Cardiac septum (tissue), 1 donor: Measurements from ENCODE around the gene GCK. TPM values are rescaled to one million over a fixed set of nuclear protein-coding genes. Genes with fewer than 3 reads are reported as not detected.

Experiments
- DNase-seq: peaks from one replicate; pipeline ENCODE4 v3.0.0-alpha.2; 2020; ENCODE audit warnings: low spot score
- intact Hi-C: fragments of 100-400 bp; cut with DNase I; formaldehyde crosslinking; loops from one replicate; pipeline ENCODE4 v1.14.0; 2022
- total RNA-seq: library from RNA; stranded (reverse); fragmentation: NEBNext Ultra II Directional; extraction: Animal tissue kit (Norgen Biotek cat#: 25700); gene quantifications from one replicate; pipeline ENCODE4 v1.2.1, GENCODE V29; 2021
- donor health status: DM: no; HTN: no; CAD: no.

The GCK gene
- total RNA-seq, 1 donor from 2014 or later, result 3.7 TPM

GRCh38 chr7:44103923-44104859, 85.0 kb downstream of the GCK start, which contains the start of gene AEBP1:
Gene AEBP1 (plus strand): TSS chr7:44104345. CDS start chr7:44104666, 321 bp downstream.
- DNase-seq, result no peak
- intact Hi-C loops, result loop anchor here (2.0 kb wide), 1 partner anchor 15 kb away; no protein-coding TSS in a partner anchor

GRCh38 chr7:44103566-44103922, 85.7 kb downstream of the GCK start:
- intact Hi-C loops, result loop anchor here (2.0 kb wide), 1 partner anchor 15 kb away; no protein-coding TSS in a partner anchor
- no peak for DNase-seq

GRCh38 chr7:44102846-44103565, 86.2 kb downstream of the GCK start:
- no peak for DNase-seq
- intact Hi-C loops, result loop anchor here (2.0 kb wide), 1 partner anchor 14 kb away; no protein-coding TSS in a partner anchor

DNA sequence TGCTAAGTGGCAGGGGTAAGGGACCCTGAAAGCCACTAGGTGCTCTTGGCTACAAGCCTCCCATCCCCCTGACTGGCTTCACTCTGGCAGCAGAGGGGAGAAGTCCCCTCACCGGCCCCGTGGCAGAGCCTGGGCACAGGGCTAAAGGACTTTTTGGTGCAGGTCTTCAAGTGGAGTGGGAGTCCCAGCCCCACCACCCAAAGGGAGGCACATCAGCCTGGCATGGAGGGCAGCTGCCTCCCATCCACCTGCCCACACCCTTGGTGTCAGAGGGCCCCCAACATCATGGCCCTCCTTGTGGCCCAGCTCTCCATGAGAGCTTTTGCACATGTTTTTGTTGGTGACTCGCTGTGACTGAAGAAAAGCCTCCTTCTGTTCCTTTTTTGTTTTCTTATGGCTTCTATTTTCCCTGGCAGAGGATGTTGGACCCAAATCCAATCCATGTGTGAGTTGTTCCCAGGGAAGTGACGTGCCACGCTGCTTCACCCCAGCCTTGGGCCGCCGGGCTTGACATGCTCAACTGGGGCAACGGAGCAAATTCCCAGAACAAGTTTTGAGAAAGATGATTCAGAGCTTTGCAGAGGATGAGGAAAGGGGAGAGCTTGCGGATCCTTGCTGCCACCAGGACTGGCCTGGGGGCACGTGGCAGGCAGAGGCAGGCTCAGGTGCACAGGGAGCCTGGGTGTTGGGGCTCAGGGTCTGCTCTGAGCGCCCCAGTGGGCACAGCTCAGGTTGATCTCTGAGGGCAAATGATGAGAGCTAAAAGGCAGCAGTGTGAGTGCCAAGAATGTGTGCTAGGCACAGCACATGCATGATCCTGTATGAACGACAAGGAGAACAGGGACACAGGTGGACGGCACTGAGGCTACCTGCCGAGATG, 87.0 kb downstream of the GCK start:
- intact Hi-C loops, result loop anchor here (2.0 kb wide), 1 partner anchor 13 kb away; no protein-coding TSS in a partner anchor
- DNase-seq, result no peak

DNA sequence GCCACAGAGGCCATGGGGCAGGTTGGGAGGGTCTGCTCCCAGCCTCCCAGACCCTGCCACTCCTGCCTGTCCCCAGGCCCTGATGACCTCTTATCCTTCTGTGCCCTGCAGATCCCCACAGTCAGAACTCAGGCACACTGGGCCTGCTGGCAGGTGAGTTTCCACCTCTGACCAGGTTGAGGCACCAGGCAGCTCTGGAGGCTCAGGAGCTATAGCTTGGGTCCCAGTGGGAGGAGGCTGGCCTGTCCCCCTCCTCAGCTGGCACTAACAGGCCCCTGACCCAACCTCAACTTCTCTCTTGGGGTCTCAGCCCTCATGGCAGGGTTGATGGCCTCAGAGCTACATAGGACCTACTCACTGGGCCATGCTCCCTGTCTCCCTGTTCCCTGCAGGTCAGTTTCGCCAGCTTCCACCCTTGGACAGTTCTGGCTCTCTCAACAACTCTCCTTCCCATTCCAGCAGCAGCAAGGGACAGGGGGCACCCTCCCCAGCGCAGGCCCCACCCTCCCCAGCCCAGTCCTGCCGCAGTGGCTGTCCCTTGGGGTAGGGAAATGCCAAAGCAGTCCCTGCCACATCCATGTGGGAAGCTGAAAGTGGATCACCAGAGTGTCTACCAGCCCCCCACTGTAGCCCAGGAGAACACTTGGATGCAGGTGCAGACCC, 87.8 kb downstream of the GCK start:
- DNase-seq, result no peak
- intact Hi-C loops, result no loop called here

- DNase-seq, result no peak
- intact Hi-C loops, result no loop called here
These were observed 88.6 kb downstream of the GCK start for GRCh38 chr7:44100458-44101302.

DNA sequence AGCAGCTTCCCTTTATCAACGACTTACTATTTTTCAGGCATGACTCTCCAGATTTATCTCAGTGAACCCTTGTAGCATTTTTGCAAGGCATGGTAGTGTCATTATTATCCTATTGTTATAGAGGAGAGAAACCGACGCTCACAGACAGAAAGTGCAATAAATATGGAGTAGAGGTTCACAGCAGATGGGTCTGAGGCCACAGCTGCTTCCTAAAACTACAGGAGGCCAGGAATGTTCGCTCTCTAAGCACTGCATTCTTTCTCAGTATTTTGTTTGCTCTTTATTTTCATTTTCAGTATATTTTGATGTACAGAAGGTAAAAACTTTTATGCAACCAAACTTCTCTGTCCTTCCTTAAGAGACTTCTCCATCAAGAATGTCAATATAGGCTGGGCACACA, 89.6 kb downstream of the GCK start:
- intact Hi-C loops, result no loop called here
- DNase-seq, result no peak

DNA sequence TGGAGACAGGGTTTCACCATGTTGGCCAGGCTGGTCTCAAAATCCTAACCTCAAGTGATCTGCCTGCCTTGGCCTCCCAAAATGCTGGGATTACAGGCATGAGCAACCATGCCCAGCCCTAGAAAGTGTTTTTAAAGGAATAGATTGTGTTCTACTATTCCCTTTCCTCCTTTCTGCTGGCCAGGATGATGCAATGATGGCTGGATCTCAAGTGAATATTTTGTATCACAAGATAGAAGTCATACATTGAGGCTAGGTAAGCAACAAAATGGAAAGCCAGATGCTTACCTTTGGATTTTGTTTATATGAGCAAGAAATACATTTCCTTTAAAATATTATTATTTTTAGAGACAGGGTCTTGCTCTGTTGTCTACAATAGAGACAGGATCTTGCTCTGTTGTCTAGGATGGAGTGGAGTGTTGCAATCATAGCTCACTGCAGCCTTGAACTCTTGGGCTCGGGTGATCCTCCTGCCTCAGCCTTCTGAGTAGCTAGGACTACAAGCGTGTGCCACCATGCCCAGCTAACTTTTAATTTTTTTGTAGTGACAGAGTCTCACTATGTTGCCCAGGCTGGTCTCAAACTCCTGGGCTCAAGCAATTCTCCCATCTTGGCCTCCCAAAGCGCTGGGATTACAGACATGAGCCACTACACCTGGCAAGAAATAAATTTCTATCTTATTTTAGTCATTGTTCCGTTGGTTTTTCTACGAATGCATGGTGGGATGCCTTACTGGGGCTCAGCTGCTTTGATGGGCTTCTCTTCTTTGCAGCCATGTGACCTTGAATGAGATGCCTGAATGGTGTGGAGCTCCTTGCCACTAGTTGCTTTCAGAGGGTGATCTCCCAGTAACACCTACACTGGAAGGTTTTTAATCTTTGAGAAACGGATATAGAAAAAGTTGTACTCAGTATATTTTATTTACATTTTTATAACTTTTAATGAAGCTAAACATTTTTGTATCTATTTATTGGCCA, 90.9 kb downstream of the GCK start:
- intact Hi-C loops, result no loop called here
- no peak for DNase-seq

DNA sequence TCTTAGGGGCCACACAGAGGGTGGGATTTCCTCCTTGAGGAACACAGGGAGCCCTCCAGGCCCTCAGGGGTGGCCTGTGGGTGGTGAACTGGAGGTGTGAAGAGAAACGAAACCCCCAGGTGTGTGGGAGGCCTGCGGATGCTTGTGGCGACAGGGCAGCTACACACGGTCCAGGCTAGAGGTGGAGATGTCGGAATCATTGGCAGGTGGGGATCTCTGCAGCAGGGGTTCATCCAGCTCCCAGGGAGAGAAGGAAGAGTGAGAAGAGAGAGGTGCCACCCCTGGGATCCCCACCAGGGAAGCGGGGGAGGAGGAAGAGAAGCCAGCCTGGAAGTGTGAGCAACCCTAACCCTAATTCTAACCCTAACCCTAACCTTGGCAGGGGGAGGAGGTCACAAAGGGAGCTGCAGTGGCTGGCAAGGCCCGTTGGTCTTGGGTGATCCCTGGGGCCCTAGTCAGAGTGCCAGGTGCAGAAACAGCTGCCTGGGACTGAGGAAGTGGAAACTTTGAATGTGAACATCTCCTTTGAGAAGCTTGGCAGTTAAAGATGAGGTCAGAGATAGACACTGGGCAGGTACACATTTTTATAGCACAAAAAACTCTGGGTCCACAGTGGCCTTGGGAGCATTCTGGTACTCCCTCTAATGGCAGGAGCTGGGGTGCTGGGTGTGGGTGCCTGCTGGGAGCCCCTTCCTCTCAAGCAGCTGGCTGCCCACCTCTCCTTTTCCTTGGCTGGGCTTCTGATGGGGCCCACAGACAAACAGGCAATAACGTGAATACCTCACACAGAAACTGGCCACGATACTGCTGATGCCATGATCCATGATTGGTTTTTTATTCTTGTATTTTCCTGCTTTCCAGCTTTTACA, 91.9 kb downstream of the GCK start:
- intact Hi-C loops, result no loop called here
- no peak for DNase-seq

DNA sequence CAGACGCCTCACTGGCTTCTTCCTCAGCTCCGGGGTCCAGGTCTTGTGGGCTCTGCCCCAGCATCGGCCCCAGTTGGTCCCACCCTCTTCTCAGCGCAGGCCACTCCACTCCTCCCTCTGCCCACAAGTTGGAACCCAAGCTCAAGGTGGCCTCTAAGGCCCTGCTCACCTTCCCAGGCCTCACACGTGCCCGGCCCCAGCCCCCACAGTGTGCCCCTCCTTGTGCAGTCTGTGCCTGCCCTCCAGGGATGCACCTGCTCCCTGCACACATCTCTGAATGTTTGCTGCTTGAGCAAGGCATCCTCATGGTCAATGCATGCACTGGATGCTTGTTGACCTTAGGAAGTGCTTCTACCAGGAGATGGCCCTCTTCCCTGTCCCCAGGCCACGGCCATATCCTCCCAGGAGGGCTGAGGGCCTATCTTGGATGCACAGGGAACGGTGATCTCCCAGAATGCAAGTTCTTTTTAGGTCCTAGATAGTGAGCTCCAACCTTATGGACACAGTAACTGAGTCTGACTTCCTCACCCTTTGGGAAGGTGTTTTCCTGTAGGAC, 92.8 kb downstream of the GCK start:
- intact Hi-C loops, result no loop called here

DNA sequence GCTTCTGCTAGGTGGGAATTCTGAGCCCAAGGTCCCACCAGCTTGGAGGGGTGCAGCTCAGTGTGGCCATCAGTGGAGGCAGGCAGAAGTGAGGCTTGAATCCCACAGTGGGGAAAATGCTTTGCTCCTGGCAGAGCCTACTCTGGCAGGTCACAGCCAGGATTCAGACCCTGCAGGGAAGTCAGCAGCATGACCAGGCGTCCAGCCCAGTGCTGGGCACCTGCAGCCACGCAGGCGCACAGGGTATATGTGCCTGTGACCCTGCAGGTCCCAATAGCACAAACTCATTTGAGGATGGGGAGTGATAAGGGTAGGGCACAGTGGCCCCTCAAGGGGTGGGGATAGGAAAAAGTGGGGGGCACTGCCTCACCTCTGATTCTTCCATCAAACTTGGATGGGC, 93.5 kb downstream of the GCK start:
- intact Hi-C loops, result no loop called here
- no peak for DNase-seq

More for the DNA sequence above, 92.8 kb downstream of the GCK start:
- DNase-seq, result no peak

DNA sequence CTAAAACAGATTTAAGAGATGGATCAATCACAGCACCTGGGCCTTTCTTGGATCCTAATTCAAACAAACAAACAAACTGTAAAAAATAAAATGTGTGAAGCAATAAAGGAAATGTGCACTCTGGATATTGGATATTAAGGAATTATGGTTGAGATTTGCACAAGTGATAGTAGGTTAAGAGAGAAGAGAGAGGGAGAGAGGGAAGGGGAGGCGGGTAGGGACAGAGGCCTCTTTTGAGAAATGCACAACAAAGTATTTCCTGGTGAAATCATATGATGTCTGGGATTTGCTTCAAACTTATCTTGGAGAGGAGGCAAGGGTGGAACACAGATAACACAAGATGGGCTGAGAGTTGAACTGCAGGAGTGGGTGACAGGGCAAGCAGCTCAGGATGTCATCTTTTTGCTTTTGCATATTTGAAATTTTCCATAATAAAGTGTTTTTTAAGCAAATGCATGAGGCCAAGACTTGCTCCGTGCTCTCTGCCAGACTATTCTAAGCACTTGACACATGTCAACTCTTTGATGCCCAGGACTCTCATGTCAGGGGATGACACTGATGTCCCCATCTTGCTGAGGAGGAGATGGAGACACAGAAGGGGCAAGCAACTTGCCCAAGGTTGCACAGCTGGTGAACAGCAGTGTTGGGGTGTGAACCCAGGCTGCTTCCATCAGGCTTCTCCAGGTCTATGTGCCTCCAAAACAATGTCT, 94.2 kb downstream of the GCK start:
- DNase-seq, result no peak
- intact Hi-C loops, result no loop called here

DNA sequence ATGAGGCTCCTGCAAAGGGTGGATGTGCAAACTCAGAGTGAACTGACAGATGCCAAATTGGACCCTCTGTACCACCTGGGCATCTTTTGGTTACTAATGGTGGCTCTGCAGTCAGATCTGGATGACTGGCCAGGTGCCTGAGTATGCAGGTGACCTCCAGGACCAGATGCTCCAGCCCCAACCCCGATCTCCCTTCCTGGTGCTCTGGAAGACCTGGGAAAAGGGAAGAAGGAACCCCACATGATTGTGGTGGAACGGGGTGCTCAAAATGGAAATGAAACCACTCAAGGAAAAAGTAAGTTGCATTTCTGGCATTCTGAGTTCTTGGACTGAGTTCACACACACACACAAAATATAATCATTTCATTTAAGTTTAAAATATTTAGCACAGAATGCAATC, 94.9 kb downstream of the GCK start:
- intact Hi-C loops, result no loop called here
- DNase-seq, result no peak
